HFF-Myc (cell line): ENCODE data around the gene XRRA1.
"Not testable (repeated sequence)": the region's sequence is repeated elsewhere in the genome, so short reads cannot be mapped to it uniquely, and the experiment has no call there.

ENCODE experiments used
- DNase-seq: peaks from one replicate; pipeline ENCODE4 v3.0.0-alpha.2; 2011; ENCODE audit warnings: low read depth; ENCODE audit errors: extremely low read depth
- H3K4me3 ChIP-seq: replicated peaks from 2 replicates; pipeline ENCODE4 v1.5.1; 2011; ENCODE audit warnings: low read depth, mild to moderate bottlenecking, control low read depth, low read length
- TF ChIP-seq, protein P1 (sequence below): IDR thresholded peaks from 2 replicates; pipeline ENCODE4 v1.5.1; 2012; ENCODE audit warnings: mild to moderate bottlenecking, low read depth, low read length, control low read depth; ENCODE audit errors: missing control alignments

The XRRA1 gene

DNA sequence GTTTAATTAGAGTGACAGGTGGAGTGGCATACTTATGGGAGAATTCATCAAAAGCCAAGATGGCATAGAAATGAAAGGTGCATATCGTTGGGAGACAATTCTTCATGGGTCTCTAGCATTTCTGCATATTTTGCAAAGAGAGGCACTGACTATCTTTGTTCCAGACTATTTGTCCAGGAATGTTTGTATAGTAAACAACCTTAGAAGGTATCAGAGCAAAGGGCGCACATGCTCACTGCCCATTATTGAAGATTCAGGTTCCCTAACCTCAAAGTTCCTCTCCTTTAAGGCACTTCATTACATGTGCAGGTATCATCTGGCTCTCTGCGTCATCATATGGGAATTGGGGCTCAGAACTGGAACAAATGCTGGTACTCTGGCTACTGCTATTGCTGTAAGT lies 35.2 kb upstream of the XRRA1 start:
- TF ChIP-seq, protein P1, sequence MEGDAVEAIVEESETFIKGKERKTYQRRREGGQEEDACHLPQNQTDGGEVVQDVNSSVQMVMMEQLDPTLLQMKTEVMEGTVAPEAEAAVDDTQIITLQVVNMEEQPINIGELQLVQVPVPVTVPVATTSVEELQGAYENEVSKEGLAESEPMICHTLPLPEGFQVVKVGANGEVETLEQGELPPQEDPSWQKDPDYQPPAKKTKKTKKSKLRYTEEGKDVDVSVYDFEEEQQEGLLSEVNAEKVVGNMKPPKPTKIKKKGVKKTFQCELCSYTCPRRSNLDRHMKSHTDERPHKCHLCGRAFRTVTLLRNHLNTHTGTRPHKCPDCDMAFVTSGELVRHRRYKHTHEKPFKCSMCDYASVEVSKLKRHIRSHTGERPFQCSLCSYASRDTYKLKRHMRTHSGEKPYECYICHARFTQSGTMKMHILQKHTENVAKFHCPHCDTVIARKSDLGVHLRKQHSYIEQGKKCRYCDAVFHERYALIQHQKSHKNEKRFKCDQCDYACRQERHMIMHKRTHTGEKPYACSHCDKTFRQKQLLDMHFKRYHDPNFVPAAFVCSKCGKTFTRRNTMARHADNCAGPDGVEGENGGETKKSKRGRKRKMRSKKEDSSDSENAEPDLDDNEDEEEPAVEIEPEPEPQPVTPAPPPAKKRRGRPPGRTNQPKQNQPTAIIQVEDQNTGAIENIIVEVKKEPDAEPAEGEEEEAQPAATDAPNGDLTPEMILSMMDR = no peak
- DNase-seq = no peak
- H3K4me3 ChIP-seq = no peak overlapping the region

DNA sequence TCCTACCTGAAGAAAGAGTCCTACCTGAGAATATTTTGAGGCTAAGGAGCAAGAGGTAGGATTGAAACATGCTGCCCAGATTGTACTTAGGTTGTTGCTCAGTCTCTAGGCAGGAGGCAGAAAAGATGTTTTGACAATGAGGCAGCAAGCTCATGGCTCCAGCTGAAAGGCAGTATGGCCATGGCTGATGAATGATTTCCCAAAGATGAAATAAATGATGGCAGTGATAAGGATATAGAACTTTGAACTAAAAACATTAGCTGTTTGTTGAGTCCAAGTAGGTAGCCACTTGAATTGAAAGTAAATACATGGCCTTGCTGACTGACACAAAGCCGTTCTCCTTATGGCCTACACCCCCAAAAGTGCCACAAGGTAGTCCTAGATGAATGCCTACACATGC lies 33.0 kb upstream of the XRRA1 start:
- DNase-seq = no peak
- TF ChIP-seq, protein P1 = no peak
- H3K4me3 ChIP-seq = no peak overlapping the region

DNA sequence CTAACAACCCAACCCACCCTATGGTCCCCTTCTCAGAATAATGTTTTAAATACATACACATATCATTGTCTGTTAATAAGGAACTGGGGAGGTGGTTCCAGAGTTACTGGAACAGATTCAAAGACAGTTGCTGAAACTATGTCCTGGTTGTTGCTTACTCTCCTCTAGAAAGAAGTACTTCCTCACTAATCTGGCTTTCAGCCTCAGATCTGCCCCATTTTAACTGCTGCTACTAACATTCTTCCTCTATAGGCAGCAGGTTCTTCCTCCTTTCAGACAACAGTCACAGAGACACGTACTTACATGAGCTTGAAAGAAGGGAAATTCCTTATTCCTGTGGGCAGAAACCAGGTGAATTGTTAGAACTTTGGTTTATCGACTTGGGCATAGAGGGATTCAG lies 31.7 kb upstream of the XRRA1 start:
- DNase-seq = no peak
- H3K4me3 ChIP-seq = no peak overlapping the region
- TF ChIP-seq, protein P1 = no peak

DNA sequence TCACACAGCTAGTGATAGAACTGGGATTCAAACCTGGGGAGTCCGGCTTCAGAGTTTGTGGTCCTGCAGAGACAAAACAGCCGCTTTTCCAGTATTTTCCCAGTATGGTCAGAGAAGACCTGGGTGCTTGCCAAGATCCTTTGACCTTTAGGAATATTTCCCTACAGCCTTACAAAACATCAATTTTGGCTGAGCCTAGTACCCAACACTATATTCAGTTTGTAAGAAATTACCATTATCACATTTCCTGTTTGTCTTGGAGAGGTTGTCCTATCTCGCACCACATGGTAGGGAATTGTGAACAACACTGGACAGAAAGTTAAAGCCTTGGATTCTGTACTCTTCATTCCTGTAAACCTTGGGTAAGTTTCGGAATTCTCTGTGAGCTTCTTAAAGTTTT lies 29.1 kb upstream of the XRRA1 start:
- TF ChIP-seq, protein P1 = no peak
- no peak overlapping the region for H3K4me3 ChIP-seq
- no peak for DNase-seq

DNA sequence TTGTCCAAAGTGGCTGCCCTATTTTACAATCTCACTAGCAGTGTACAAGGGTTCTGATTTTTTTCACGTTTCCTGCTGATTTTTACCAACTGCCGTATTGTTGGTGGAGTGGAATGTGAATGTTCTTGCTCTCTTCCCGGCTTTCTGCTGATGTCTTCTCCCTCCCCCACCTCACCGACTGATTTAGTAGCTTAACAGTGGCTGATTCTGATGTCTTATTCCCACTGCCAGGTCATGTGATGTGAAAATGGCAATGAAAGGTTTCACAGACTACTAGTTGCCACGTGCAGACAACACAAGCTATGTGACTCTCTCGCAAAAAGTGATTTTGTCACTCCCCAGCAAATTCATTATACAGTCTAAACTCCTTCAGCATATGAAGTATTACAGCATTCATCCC lies 22.5 kb upstream of the XRRA1 start:
- DNase-seq = no peak
- H3K4me3 ChIP-seq = no peak overlapping the region
- TF ChIP-seq, protein P1 = no peak

DNA sequence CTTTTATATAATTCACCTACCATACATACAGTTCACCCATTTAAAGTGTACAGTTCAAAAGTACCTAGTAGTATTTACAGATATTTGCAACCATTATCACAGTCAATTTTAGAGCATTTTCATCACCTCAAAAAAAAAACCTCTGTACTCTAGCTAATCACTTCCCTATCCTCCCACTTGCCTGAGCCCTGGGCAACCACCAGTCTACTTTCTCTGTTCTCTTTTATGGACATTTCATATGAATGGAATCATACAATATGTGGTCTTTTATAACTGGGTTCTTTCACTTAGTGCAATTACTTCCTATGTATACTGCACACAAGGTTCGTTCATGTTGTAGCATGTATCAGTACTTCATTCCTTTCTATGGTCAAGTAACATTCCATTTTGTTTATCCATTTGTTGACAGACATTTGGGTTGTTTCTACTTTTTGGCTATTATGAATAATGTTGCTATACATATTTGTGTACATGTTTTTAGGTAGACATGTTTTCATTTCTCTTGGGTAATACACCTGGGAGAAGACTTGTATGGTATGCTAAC lies 22.0 kb upstream of the XRRA1 start:
- H3K4me3 ChIP-seq = no peak overlapping the region
- TF ChIP-seq, protein P1 = no peak
- no peak for DNase-seq

DNA sequence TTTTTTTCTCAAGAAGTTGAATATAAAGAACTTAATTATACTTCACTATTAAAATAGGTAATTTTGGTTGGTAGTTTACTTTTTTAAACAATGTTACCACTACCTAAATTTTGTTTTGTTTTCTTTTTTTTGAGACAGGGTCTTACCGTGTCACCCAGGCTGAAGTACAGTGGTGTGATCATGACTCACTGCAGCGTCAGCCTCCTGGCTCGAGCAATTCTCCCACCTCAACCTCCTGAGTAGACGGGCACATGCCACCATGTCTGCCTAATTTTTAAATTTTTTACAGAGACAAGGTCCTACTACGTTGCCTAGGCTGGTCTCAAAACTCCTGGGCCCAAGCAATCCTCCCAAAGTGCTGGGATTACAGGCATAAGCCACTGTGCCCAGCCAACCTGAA lies 17.8 kb upstream of the XRRA1 start:
- TF ChIP-seq, protein P1 = no peak
- DNase-seq = no peak
- H3K4me3 ChIP-seq = no peak overlapping the region

DNA sequence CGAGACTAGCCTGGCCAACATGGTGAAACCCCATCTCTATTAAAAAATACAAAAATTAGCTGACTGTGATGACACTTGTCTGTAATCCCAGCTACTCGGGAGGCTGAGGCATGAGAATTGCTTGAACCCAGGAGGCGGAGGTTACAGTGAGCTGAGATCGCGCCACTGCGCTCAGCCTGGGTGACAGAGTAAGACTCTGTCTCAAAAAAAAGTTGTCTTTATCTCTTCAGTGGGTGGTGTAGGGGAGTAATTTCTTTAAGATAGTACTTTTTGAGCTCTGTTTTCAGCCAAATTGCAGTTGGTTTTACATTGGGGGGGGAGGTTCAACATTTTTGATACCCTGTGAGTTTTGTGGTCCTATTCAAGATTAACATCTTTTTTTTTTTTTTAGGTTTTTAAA lies 11.2 kb upstream of the XRRA1 start:
- DNase-seq, H3K4me3 ChIP-seq: not testable (repeated sequence)
